Sigmoid colon (tissue), 4 donors: ENCODE results near the gene SLC13A3.

Experiments
- EP300 ChIP-seq, 4 donors: sonication (generic); formaldehyde crosslinking; IDR thresholded peaks; one replicate each; pipeline ENCODE4 v1.6.1; 2017; ENCODE audit warnings: antibody characterized with exemption in 4 of 4
- POLR2A ChIP-seq, 2 donors: fragments of 450-650 bp; IDR thresholded peaks; one replicate each; pipeline ENCODE4 v1.6.1; 2016; ENCODE audit warnings: antibody characterized with exemption in 2 of 2, mild to moderate bottlenecking in 2 of 2, moderate library complexity in 2 of 2
- TF ChIP-seq, protein P1 (sequence below), 4 experiments: fragments of 450-650 bp in 3 of 4; fragments of 200-600 bp in 1 of 4; IDR thresholded peaks; one replicate each; pipeline ENCODE4 v1.5.1; 2016 to 2019; ENCODE audit warnings: antibody characterized with exemption in 4 of 4, mild to moderate bottlenecking in 3 of 4, moderate library complexity in 2 of 4

DNA sequence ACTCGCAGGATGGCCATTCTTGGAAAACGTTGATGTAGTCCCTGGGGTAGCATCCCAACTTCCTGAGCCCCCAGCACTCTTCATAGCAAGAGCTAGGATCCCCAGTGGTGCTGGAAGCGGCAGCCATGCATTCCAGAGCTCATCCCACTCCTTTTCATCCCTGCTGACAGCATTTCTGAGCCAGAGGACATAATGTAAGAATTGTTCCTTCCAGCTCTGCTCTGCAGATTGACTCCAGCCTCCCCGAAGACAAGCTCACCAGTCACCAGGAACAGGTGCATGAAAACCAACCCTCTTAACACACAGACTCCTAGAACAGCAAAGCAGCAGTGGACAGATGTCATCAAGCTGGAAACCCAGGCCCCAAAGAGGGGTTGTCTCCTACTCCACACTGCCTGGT is 3.8 kb downstream of the SLC13A3 start:
- TF ChIP-seq, protein P1, sequence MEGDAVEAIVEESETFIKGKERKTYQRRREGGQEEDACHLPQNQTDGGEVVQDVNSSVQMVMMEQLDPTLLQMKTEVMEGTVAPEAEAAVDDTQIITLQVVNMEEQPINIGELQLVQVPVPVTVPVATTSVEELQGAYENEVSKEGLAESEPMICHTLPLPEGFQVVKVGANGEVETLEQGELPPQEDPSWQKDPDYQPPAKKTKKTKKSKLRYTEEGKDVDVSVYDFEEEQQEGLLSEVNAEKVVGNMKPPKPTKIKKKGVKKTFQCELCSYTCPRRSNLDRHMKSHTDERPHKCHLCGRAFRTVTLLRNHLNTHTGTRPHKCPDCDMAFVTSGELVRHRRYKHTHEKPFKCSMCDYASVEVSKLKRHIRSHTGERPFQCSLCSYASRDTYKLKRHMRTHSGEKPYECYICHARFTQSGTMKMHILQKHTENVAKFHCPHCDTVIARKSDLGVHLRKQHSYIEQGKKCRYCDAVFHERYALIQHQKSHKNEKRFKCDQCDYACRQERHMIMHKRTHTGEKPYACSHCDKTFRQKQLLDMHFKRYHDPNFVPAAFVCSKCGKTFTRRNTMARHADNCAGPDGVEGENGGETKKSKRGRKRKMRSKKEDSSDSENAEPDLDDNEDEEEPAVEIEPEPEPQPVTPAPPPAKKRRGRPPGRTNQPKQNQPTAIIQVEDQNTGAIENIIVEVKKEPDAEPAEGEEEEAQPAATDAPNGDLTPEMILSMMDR (IDR thresholded peaks at IDR 0.05), result no peak
- no peak for TF ChIP-seq POLR2A (IDR thresholded peaks at IDR 0.05)
- no peak for TF ChIP-seq EP300 (IDR thresholded peaks at IDR 0.05)
